Central memory CD8-positive, alpha-beta T cell (primary cell): ENCODE results near the gene DDX28.
A peak's percentile ranks its signal among the peaks of the same experiment; 100 is the strongest.
"Not testable (repeated sequence)": the region's sequence is repeated elsewhere in the genome, so short reads cannot be mapped to it uniquely, and the experiment has no call there.

Experiments used
- ATAC-seq: fragments of 150-1000 bp; cut with Tn5 transposase; replicated peaks from 2 replicates; pipeline ENCODE4 v1.10.0; 2022; ENCODE audit warnings: mild to moderate bottlenecking, moderate FRiP score, moderate number of reproducible peaks; ENCODE audit not compliant: poor library complexity, severe bottlenecking; ENCODE audit errors: extremely low read depth
- DNase-seq, 2 donors: peaks; one replicate each; pipeline ENCODE4 v3.0.0; 2021; ENCODE audit warnings: low spot score in 2 of 2
- H3K27ac Mint-ChIP-seq: one replicate; pipeline ENCODE4 v1.8.0; 2022; ENCODE audit warnings: low read depth, mild to moderate bottlenecking, moderate library complexity, mixed read lengths
- H3K27me3 Mint-ChIP-seq: one replicate; pipeline ENCODE4 v1.8.0; 2022; ENCODE audit warnings: mixed read lengths
- H3K36me3 Mint-ChIP-seq: one replicate; pipeline ENCODE4 v1.8.0; 2022; ENCODE audit warnings: mild to moderate bottlenecking, moderate library complexity, mixed read lengths; ENCODE audit not compliant: insufficient read depth
- H3K4me1 Mint-ChIP-seq: one replicate; pipeline ENCODE4 v1.8.0; 2022; ENCODE audit warnings: mixed read lengths
- H3K4me3 Mint-ChIP-seq: one replicate; pipeline ENCODE4 v1.8.0; 2022; ENCODE audit warnings: mild to moderate bottlenecking, moderate library complexity, mixed read lengths
- H3K9me3 Mint-ChIP-seq: one replicate; pipeline ENCODE4 v1.8.0; 2022; ENCODE audit warnings: mixed read lengths

DDX28 gene

DNA sequence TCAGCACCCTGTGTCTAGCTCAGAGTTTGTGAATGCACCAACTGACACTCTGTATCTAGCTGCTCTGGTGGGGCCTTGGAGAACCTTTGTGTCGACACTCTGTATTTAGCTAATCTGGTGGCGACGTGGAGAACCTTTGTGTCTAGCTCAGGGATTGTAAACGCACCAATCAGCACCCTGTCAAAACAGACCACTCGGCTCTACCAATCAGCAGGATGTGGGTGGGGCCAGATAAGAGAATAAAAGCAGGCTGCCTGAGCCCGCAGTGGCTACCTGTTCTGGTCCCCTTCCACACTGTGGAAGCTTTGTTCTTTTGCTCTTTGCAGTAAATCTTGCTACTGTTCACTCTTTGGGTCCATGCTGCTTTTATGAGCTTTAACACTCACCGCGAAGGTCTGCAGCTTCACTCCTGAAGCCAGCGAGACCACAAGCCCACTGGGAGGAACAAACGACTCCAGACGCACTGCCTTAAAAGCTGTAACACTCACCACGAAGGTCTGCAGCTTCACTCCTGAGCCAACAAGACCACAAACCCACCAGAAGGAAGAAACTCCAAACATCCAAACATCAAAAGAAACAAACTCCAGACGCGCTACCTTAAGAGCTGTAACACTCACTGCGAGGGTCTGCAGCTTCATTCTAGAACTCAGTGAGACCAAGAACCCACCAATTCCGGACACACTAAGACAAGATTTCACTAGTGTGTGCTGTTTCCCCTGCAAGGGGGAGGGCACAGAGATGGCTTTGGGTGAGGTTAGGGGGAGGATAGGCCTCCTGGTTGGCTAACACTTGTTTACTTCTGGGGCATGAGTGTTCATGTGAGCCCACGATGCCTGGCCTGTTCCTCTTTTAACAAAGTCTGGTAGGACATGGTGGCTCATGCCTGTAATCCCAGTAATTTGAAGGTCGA lies 24.0 kb downstream of the DDX28 start, which contains the start of gene DPEP2:
DPEP2 (minus strand) TSS at position 706 of the 910 bp plus-strand sequence. CDS start 6,272 bp downstream, outside the sequence.
- H3K36me3 Mint-ChIP-seq, H3K9me3 Mint-ChIP-seq, H3K27me3 Mint-ChIP-seq: not testable (repeated sequence)
- Mint-ChIP-seq H3K27ac (peak within 1 kb of the TSS; percentile 86), H3K4me3 (peak within 1 kb of the TSS; percentile 84), H3K4me1 (peaks cover 35% of the 10 kb centered on the region)
- ATAC-seq (peak; percentile 92), DNase-seq (peak in 1 of 2 donors; percentile 22)

DNA sequence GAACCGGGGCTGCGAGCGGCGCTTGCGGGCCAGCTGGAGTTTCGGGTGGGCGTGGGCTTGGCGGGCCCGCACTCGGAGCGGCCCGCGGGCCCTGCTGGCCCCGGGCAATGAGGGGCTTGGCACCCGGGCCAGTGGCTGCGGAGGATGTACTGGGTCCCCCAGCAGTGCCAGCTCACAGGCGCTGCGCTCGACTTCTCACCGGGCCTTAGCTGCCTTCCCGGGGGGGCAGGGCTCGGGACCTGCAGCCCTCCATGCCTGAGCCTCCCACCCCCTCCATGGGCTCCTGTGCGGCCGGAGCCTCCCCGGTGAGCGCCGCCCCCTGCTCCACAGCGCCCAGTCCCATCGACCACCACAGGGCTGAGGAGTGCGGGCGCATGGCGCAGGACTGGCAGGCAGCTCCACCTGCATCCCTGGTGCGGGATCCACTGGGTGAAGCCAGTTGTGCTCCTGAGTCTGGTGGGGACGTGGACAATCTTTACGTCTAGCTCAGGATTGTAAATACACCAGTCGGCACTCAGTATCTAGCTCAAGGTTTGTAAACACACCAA lies 24.7 kb downstream of the DDX28 start:
- Mint-ChIP-seq H3K4me1 (peaks cover 42% of the 10 kb centered on the region), H3K4me3 (peak overlapping the region; percentile 84)
- H3K9me3 Mint-ChIP-seq, H3K27me3 Mint-ChIP-seq, ATAC-seq, DNase-seq, H3K36me3 Mint-ChIP-seq, H3K27ac Mint-ChIP-seq: not testable (repeated sequence)

DNA sequence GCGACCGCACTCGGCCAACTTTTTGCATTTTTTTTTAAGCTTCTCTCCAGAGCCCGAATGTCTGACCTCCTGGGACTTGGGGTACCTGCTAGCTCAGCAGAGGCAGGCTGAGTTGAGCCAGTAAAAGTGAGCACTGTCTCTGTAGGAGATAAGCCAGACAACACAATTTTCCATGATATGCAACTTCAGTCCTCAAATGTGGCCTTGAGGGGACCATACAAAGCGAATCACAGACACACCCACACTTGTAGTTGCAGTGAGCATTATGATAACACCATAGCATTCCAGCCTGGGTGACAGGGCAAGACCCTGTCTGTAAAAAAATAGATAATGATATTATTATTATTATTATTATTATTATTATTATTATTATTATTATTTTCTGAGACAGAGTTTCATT lies 26.4 kb downstream of the DDX28 start:
- Mint-ChIP-seq H3K4me3 (no peak overlapping the region), H3K27me3 (no peaks in the 10 kb centered on the region), H3K36me3 (peaks cover 12% of the 10 kb centered on the region), H3K27ac (no peak overlapping the region), H3K4me1 (peaks cover 41% of the 10 kb centered on the region), H3K9me3 (no peaks in the 10 kb centered on the region)
- ATAC-seq (no peak), DNase-seq (no peak)

DNA sequence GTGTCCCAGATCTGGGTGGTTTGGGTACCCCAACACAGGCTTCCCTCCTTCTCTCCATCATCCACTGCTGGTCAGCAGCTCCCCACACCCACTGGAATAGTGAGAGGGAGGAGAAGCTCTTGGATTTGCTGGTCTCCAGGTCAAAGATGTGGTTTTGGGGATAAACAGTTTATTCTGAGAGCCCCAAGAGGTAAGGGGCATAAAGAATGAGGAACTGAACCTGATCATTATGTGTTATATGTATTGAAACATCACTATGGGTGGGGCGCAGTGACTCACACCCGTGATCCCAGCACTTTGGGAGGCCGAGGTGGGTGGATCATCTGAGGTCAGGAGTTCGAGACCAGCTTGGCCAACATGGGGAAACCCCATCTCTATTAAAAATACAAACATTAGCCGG lies 27.6 kb downstream of the DDX28 start:
- ATAC-seq (no peak), DNase-seq (no peak)
- peaks cover 32% of the 10 kb centered on the region for H3K4me1 Mint-ChIP-seq
- H3K27ac Mint-ChIP-seq = peak overlapping the region; percentile 55
- no peaks in the 10 kb centered on the region for H3K9me3 Mint-ChIP-seq
- peak overlapping the region; percentile 31 for H3K4me3 Mint-ChIP-seq
- H3K27me3 Mint-ChIP-seq = no peaks in the 10 kb centered on the region
- H3K36me3 Mint-ChIP-seq = peaks cover 13% of the 10 kb centered on the region

DNA sequence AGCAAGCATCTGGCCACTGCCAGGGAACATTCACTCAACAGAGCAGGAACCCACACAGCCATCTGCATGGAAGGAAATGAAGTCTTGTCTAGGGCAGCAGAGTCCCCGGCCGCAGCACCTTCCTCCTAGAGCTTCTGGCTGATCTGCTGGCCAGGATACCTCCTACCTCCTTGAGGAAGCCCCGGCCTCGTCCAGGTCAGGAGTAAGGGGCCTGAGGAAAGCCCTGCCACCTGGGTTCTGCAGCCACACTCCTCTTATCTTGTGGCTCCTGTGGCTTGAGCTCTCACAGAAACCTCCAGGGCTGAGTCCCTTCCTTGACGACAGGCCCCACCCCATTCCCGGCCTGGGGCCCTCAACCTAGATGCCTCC lies 29.0 kb downstream of the DDX28 start:
- not testable (repeated sequence) for H3K27me3 Mint-ChIP-seq, H3K36me3 Mint-ChIP-seq, H3K9me3 Mint-ChIP-seq, ATAC-seq, DNase-seq
- Mint-ChIP-seq H3K4me1 (peaks cover 18% of the 10 kb centered on the region), H3K27ac (peak overlapping the region; percentile 91), H3K4me3 (peak overlapping the region; percentile 75)

DNA sequence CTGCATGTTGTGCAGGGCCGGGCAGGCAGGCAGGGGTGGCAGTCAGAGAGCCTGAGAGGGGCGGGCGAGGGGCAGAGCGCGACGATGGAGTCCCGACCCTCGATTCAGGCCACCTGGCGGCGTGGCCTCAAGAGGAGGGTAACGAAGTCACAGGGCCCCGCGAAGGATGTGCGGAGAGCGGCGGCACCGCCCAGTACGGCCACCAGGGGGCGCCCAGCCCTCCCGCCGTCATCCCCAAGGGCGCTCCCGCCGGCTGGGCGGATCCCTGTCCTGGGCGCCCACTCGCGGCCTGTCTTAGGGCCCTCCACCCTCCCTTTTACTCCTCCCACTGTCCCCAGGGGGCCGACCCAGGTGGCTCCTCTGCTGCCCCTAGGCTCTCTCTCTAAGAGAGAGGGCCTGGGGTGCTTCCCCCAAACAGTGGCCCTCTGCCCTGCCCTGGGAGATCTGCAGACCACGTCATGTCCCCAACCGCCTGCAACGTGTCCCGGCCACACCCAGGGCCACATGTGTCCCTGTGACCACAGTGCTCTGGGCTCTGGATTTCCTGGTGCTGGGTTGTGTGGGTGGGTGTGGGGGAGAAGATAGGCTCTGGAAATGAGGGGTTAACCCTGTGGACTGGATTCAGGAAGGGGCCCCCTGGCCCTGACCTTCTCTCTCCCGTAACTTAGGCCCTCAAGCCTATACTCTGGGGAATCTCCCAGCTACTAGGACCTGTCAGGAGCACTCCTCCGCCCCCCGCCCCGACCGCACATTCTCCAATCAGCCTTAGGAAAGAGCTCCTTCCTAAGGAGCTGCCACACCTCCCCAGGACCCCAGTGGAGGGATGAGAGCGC lies 29.6 kb downstream of the DDX28 start:
- Mint-ChIP-seq H3K9me3 (no peaks in the 10 kb centered on the region), H3K4me1 (peaks cover 15% of the 10 kb centered on the region), H3K4me3 (peak overlapping the region; percentile 75), H3K36me3 (peaks cover 8% of the 10 kb centered on the region), H3K27me3 (no peaks in the 10 kb centered on the region), H3K27ac (peak overlapping the region; percentile 91)
- peak; percentile 84 for ATAC-seq
- DNase-seq = peak; percentile 74 to 76

DNA sequence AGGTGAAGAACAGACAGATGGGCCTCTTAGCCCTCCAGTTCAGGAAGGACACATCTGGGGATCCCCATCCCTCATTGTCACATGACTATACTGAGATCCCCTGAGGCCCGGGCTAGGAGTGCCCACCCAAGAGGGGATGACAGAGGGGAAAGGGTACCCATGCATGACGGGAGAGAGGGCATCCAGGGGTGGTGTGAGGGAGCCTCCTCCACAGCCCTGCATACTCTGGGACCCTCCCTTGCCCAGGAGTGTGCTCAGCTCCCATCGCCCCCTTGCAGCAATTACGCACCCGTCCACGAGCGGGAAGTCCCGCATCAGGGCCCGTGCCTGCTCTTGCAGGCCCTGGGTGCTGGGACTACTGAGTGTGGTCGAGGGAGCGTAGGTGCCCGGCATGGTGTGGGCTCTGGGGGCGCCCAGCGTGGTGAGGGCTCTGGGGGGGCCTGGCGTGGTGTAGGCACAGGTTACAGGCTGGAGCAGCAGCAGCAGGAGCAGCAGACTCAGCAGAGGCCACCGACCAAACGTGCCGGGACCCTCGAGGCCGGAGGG lies 30.3 kb downstream of the DDX28 start:
- no peaks in the 10 kb centered on the region for H3K27me3 Mint-ChIP-seq
- no peaks in the 10 kb centered on the region for H3K9me3 Mint-ChIP-seq
- ATAC-seq (no peak), DNase-seq (no peak)
- peak overlapping the region; percentile 75 for H3K4me3 Mint-ChIP-seq
- peak overlapping the region; percentile 84 for H3K27ac Mint-ChIP-seq
- H3K4me1 Mint-ChIP-seq = peaks cover 18% of the 10 kb centered on the region
- peaks cover 8% of the 10 kb centered on the region for H3K36me3 Mint-ChIP-seq

DNA sequence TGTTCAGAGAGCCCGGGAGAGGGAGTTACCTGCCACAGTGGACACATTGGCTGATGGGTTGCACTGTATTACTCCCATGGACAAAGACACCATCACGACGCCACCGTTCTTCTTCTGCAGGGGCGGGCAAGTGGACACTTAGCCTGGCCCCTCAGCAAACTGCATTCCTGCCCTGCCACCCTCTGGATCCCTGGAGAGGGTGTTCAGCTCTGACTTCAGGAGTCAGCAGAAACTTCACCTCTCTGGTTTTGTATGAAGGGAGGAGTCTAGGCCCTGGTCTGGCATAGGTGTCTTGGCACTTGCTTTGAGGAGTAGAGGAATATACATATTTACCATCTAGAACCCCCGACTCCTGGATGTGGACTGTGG lies 33.0 kb downstream of the DDX28 start:
- Mint-ChIP-seq H3K4me1 (peaks cover 16% of the 10 kb centered on the region), H3K9me3 (no peaks in the 10 kb centered on the region), H3K27me3 (no peaks in the 10 kb centered on the region), H3K27ac (no peak overlapping the region), H3K36me3 (peaks cover 9% of the 10 kb centered on the region), H3K4me3 (no peak overlapping the region)
- ATAC-seq (no peak), DNase-seq (no peak)

DNA sequence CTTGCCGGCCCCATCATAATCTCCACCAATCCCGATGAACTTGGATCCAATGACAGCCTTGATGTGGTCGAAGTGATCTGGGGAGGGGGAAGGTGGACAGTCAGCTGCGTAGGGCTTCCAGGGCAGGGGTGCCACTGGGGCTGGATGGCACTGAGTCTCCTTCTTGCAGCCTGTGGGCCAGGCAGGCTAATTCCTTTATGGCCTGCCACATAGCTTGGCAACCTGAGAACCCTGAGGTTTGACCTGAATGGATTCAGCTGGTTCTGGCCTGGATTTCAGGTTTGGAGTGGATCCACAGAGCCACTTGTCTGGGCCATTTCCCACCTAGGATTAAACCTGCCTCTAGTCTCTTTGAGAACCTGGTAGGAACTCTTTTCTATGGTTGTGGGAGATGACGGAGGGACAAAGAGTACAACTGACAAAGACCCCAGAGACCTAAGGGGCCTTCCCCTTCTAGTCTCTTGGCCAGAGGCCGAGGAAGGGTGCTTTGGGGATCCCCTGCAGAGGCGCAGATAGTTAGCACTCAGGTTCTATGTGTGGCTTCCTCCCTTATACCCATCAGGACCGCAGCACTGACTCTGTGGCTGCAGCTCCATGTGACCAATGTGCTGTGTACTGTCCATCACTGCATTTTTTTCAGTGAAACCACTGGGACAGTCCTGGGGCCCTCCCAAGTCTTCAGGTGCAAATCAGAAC lies 33.6 kb downstream of the DDX28 start:
- H3K27ac Mint-ChIP-seq = no peak overlapping the region
- H3K4me1 Mint-ChIP-seq = peaks cover 20% of the 10 kb centered on the region
- peaks cover 9% of the 10 kb centered on the region for H3K36me3 Mint-ChIP-seq
- no peaks in the 10 kb centered on the region for H3K27me3 Mint-ChIP-seq
- no peaks in the 10 kb centered on the region for H3K9me3 Mint-ChIP-seq
- no peak overlapping the region for H3K4me3 Mint-ChIP-seq
- ATAC-seq (no peak), DNase-seq (no peak)

DNA sequence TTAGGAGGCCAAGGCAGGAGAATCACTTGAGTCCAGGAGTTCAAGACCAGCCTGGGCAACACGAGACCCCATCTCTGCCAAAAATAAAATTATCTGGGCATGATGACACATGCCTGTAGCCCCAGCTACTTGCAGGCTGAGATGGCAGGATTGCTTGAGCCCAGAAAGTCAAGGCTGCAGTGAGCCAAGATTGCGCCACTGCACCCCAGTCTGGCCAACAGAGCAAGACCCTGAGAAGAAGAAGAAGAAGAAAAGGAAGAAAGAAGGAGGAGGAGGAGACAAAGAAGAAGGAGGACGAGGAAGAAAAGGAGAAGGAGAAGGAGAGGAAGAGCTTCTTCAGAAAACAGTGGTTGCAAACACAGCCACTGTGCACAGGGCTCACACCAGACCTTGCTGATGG lies 34.4 kb downstream of the DDX28 start:
- Mint-ChIP-seq H3K9me3 (no peaks in the 10 kb centered on the region), H3K4me3 (no peak overlapping the region), H3K4me1 (peaks cover 16% of the 10 kb centered on the region), H3K27ac (peak overlapping the region; percentile 69), H3K36me3 (peaks cover 7% of the 10 kb centered on the region), H3K27me3 (no peaks in the 10 kb centered on the region)
- no peak for ATAC-seq
- no peak for DNase-seq

DNA sequence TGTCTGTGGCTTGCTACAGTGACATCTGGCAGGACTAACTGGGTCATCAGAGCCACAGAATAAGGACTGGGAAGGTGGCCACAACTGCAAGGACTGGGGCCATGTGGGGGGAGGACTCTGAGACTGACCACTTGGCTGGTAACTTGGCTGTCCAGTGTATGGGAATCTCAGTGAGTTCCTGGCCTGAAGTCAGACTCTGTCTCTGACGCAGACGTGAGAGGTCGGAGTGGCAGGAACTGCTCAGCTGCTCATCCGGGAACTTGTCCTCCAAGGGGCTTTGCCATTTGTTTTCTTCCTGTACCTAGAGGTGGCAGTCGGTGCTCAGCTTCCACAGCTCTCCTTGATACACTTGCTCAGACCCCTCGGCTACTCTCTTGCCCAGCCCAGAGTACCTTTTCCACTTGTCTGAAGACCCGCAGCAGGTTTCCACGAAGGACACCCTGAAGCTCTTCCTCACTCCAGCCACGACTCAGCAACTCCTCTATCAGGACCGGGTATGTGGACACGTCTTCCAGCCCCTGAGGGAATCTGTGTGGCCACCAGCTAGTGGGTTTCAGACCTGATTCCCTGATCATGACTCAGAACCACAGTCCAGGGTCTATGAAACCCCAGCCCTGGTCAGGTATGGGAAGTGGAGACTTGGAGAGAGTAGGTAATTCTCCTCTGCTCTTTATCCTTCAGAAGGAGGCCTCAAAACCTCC lies 35.4 kb downstream of the DDX28 start:
- Mint-ChIP-seq H3K27ac (peak overlapping the region; percentile 69), H3K27me3 (no peaks in the 10 kb centered on the region), H3K9me3 (no peaks in the 10 kb centered on the region), H3K4me3 (no peak overlapping the region), H3K4me1 (peaks cover 17% of the 10 kb centered on the region), H3K36me3 (peaks cover 4% of the 10 kb centered on the region)
- ATAC-seq (no peak), DNase-seq (no peak)
